EH (cell line): ENCODE measurements around the gene SLC49A3.
"Not testable (repeated sequence)": the region's sequence is repeated elsewhere in the genome, so short reads cannot be mapped to it uniquely, and the experiment has no call there.

Experiments used
- DNase-seq: peaks from one replicate; pipeline ENCODE4 v3.0.0-alpha.2; 2015; ENCODE audit warnings: low read depth

The SLC49A3 gene

DNA sequence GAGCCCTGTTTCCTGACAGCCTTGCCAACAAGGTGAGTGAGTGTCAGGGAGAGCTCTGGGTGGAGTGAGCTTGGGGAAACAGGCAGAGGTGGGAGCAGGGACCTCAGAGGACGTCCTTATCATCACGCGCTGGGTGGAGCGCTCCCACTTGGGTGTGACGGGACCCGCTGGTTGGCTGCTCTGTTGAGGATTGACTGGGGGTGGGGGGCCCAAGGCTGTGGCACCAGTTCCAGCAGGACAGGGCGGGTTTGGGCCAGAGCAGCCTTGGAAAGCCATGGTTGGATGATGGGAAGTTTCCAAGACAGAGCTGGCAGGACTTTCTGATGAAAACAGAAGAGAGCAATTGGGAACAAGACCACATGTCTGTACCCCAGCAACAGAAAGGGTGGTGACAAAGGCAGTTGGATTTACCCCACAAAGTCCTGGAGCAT lies 13.7 kb upstream of the SLC49A3 start:
- no peak for DNase-seq

DNA sequence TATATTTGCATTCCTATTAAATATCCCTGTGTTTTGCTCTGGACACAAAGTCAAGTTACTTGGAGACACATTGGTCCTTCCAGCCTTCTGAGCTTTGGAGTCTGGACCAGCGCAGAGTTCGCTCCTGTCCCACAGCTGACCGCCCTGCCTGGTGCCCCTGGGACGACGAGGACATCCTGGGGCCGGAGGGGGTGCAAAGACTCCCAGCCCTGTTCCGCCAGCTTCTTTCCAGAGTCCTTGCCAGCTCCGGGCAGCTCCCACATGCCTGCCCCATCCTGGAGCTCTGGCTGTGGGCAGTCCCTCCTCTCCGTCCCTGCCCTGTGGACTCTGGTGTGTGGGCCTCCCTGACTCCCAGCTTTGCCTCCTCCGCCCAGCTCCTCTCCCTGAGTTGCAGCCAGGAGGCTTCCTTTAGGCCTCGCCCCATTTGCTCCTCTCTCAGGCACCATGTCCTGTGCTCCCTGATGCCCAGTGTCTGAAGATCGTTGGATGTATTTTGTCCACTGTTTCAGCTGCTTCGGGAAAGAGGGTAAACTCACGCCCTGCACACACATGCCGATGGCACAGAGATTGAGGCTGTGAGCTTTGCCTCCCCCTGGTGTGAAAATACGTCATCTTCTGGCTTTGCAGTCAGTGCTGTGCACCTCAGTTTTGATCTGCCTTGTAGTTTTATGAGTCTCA lies 11.8 kb upstream of the SLC49A3 start:
- no peak for DNase-seq

DNA sequence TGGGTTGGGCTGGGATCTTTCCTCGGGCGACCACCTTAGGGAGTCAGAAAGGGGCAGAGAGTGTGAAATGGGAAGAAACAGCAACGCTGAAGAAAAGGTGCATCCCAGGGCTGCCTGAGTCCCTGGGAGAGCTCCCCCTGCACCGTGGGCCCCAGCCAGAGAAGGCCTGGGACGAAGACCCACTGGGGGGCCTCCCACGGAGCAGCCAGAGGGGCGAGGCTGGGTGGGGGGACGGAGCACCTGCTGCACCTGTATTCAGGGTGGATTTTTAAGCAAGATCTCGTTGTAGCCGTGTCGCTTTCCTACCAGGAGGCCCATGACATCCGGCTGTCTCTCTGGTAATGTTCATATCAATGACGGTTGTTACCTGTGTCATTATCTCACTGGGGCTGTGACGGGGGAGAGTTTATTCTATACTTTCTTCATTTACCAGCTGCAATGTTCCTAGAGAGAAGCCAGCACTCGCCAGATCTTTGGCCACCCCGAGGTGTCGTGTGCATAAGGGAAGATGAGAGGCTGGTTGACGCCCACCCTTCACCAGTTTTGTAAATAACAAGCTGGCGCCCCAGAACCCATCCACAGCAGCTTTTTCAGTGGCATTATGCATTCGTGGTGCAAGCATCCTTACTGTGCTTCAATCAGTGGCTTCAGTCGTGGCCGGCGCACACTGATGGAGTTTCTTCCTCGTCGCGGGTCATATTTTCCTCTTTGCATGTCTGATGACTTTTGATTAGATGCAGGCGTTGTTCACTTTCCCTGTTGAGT lies 11.0 kb upstream of the SLC49A3 start:
- no peak for DNase-seq

DNA sequence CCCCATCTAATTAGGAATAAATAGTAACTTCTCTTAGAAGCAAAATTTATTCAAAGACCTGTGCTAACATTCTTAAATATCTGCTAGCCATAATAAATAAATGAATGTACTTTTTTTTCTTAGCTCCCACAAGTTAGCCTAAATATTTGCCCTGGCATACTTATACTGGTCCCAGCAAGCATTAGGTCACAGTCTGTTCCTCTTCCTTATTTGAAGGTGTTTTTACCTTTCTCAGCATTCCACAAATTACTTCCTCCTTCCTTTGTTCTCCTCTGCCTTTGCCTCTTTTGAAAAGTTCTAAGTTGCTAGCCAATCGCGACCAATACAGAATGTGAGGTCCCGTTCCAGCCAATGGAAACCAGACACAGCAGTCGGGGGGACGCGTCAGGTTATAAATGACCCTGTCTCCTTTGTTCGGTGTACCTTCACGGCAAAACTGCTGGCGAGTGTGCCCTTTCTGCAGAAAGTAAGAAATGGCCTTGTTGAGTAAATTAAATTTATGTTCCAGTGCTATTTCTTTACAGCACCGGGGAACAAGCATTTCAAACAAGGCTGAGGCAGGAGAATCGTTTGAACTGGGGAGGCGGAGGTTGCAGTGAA lies 5.5 kb upstream of the SLC49A3 start:
- DNase-seq, result not testable (repeated sequence)

DNA sequence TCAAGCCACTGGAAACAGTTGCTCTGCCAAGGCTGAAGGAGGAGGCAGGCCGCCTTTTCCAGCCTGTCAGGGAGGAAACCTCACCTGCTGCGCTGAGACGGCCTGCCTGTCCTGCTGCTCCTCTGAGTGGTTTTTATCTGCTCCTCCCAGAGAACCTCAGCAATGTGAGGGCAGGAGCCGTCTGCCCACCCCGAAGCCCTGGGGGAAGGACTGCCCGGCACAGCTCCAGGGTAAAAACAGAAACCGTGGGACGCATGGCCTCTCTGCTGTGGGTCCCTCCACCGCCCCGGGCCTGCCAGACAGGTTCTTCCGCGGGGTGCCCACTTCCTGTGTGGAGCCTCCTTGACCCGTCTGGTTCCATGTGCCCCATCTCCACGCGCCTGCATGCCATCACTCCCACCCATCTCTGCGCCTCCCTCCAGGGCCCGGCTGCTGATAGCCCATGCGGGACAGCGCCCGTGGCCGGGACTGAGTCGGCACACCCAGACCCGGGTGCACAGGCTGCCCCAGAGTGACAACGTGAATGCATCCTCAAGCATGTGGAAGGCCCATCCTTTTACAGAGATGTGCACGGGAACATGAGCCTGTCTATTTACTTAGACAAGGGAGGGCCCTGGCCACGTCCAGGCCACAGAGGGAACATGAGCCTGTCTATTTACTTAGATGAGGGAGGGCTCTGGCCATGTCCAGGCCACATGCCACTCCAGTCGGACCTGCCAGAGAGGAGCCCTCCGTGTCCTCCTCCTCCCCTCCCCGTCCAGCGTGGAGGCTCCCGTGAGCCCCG lies 4.0 kb upstream of the SLC49A3 start:
- DNase-seq, result no peak

DNA sequence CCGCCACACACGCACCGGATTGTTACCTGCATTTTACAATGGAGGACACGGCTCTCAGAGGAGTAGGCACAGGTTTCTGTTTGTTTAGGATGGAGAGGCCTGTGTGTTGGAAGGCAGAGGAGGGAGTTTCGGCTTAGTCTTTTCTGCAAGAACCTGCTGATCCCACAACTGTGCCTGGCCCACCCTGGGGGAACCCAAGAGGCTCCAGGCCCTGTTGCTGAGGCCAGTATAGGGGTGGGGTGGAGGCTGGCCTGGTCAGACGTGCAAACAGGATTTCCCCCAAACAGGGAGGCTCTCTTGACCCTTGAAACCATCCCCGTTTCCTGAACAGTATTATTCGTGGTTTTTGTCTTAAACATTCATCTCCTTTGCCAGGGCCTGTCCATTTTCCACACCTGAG lies 772 bp upstream of the SLC49A3 start:
- DNase-seq, result no peak

DNA sequence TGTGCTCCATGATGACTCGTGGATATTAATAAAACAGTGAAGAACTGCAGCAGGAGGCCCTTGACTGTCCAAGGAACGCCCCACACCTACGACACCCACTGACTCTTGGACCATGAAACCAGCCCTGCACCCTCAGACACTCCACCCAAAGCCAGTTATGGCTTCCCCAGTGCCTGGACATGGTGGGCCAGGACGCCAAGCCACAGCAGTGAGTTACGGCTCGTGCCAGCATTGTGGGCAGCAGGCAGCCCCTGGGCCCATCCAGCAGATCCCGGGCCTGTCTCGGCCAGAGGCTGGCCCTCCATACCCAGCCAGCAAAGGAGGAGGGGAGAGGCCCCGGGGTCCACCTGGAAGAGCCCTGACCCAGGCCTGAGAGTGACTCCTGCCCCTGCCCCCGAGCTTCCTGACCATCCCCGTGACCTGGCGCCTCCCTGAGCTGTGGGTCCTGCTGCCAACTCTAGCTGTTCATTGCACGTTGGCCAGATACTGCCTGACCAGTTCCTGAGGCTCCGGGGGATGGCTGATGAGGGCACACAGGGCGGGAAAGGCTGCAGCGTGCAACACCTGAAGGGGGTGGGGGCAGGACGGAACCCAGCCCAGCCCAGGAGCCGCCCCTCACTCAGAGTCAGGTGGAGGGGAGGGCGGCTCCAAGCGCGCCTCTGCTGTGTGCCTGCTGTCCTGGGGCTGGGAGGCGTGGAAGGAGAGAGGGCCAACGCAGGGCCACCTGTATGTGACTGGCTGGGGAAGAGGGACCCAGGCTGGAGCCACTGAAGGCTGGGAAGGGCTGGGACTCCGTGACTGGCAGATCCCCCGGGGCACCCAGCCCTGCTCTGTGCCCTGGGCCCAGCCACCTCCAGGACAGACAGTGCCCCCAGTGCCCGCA lies 739 bp downstream of the SLC49A3 start:
- DNase-seq, result no peak

DNA sequence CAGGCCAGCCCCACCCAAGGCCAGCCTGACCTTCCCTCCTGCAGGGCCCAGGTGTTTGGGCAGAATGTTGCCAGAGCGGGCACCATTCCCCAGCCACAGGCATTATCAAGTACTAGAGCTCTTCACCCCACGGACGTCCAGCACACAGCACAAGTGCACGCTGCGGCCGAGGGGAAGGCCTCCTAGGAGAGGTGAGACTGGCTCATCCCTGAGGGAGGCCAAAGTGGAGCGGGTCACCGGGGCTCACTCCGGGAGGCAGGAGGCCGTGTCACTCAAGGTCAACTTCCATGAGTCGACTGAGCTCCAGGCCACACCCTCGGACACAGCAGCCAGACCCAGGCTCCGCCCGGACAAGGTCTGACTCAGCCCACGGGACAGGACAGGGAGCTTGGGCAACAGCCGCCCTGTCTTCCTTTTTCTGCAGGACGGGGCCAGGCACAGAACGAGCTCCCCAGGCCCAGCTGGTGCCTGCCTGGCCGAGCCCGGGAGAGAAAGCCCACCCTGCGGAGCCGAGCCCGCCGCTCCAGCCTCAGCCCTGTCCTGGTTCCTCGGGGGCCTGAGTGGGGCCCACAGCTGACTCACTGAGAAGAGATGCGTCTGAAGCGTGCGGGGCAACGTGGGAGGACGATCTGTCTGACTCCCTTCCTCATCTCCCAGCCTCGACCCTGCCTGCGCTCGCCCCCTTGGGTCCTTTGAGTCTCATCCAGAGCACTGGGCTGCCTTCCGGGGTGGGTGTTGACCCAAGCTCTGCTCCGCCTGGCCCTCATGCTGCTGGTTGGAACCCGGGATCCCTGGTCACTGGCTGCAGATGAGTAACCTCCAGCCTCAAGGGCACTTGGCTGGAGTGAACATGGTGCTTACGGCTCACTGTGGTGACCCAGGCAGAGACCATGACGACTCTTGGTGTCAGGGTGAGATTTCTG lies 1.6 kb downstream of the SLC49A3 start:
- DNase-seq, result peak; percentile 87

DNA sequence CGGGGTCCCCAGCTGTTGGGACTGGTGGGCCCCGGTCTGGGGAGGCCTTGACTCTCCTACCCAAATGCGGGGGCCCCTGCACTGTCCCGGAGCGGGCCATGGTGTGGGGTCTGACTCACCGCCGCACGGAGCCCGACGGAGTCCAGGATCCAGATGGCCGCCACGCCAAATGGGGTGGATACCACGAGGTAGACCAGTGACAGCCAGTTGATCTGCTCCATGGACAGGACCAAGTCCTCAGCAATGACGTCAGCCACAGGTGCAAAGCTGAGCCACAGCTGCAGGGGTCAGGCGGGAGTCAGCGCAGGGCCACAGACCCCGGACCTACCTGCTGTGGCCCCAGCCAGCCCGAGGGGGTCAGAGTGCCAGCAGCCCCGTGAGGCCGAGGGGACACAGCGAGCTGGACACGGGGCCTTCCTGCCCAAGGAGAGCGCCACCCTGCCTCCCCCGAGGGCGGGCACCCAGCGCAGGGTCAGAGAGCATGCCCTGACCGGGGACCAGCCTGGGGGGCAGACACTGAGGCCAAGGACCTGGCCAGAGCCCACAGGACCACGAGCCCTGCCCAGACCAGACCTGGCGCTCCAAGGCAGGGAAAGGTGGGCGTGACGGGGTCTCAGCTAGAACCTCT lies 2.4 kb downstream of the SLC49A3 start:
- DNase-seq, result no peak

DNA sequence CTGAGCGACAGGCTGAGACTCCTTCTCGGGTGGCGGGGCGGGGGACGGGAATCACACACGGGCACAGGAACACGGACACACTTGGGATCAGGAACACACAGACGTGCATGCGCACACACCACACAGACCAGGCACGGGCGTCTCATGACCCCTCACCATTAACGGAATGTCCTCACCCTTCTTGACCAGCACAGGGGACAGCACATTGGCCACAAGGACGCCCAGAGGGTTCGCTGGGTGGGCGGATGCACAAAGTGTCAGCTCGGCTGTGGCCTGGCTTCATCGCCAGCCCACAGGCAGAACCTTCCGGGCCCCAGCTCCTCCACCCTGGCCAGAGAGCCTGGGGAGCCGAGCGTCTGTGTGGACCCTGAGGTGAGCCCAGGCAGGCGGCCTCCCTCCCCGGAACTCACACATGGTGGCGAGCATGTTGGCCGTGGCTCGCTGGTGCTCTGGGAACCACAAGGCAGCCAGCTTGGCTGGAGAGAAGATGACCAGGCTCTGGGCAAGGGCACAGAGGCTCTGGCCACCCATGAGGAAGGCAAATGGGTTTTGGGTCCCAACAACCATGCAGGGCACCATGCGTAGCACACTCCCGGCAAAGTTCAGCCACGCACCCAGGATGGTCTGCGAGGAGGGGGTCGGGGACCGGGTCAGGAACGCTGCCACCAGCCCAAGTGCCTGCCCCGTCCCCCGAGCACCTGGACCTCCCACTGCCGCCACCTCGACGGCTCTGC lies 3.1 kb downstream of the SLC49A3 start:
- no peak for DNase-seq

DNA sequence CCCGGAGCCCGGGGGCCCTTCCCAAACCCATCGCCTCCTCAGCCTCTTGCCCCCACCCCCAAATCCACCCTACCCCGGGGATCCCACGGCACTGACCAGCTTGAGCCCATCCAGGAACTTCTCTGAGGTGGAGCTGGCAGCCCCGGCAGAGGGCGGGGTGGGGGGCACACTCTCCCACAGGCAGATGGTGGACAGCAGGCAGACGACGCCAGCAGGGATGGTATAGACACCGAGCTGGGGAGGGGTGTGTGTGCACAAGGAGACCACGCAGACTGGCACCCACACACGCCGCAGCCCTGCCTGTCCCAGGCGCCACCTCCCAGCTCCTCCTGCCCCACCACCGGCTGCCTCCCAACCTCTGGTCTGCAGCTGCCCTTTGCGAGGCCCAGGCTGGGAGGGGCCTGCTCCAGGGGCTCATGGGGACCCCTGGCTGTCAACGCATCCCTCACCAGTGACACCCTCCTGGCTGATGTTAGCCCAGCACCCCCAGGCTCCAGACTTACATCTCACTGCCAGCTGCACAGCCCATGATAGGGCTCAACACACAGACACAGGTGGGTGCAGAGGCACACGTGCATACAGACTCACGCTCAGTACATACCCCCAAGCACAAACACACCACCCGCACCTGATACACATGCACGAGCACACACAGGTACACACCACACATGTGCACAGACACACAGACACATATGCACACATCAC lies 4.2 kb downstream of the SLC49A3 start:
- no peak for DNase-seq

DNA sequence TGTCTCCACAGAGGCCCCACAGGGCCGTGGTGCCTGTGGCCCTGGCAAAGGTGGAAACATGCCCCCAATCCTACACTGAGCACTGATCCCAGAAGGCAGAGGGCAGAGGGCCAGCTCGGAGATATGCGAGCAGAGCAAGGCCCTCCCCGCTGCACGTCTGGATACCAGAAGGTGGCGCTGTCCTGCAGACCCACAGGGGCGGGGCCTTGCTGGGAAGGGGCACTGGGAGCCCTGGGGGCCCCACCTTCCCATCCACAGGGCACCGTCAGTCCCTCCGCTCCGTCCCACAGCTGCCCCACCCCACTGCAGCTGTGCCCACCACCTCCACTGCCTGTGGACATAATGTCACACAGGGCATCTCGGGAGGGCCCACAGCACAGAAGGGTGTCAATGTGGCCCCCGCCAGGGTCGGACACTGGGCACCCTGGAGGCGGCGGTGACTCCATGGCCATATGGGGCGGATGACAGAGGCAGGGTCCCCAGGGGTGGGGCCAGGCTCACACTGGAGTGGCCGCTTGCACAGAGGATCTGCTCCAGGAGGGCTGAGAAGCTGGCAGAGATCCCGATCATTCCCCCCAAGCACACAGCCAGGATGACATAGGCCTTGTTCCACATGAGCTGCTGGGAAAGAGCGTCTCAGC lies 4.8 kb downstream of the SLC49A3 start:
- DNase-seq, result peak; percentile 62

DNA sequence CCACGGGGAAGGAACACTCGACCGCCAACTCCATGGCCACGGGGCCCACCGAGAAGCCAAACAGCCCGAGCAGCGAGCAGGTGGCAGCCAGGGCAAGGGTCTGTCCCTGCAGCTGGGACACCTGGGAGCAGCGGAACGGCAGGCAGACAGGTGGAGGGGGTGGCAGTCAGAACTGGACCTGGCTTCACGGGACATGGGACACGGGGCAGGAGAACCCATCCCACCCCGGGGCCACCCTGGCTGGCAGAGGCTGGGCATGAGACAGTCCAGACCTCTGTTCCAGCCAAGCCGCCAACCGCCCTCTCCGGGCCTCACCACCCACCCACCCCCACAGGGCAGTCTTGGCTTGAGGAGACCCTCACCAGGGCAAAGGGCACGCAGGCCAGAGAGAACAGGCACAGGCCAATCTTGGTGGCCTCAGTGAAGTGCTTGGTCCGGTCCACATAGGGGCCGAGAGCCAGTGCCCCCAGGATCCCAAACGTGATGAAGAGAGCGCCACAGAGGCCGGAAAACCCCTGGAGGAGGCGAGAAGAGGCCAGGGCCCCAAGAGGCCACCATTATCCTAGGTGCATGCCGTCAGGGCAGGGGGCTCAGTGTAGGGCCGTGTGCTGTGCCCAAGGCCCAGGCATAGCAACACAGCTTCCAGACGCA lies 5.6 kb downstream of the SLC49A3 start:
- DNase-seq, result no peak

DNA sequence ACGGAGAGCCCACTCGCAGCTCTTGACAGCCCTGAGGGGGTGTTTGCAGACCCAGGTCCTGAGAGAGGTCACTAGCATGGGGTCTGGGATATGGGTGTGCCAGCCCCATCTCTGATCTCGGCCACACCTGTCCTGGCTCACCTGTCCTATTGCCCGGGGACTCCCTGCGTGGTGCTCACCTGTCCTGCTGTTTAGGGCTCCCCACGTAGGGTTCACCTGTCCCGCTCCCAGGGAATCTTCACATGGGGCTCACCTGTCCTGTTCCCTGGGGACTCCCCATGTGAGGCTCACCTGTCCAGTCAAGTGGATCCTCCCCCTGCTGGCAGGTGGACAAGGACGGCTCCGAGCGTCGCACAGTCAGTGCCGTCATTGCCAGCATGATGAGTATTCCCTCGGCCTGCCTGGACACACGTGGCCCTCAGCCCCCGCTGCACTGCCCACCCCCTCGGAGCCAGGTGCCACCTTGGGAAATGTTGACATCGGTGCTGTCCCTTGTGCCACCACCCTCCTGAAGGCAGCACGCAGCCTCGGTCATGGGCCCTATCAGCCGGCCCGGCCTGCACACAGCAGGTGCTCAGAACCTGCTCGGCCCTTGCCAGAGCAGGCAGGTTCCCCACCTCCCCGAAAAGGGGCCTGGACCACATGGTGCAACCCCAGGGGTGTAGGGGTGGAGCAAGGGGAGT lies 6.3 kb downstream of the SLC49A3 start:
- no peak for DNase-seq

DNA sequence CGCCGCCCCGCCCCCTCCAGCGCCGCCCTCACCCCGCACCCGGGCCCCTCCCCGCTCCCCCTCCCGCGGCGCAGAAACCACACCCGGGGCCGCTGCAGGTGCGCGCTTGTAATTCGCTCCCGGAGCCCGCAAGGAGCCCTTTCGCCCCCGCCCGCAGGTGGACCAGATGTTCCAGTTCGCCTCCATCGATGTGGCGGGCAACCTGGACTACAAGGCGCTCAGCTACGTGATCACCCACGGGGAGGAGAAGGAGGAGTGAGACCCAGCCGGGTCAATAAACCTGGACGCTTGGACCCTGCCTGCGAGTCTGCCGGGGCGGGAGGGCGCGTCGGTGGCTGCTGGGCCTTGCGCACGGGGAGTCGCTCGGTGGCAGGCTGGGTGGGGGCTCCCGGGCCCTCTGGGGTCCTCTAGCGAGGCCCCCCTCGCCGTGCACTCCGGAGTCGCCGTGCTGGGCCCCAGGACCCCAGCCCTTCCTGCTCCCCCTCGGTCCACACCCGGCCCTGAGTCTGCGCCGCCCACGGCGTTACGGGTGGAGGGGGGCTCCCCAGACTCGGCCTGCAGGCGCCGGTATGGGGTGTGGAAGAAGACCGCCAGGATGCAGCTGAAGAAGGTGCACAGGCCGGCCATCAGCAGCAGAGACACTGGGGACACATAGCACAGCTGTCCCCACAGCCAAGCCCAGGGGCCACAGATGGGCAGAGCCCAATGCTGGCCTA lies 7.1 kb downstream of the SLC49A3 start:
- DNase-seq, result no peak

DNA sequence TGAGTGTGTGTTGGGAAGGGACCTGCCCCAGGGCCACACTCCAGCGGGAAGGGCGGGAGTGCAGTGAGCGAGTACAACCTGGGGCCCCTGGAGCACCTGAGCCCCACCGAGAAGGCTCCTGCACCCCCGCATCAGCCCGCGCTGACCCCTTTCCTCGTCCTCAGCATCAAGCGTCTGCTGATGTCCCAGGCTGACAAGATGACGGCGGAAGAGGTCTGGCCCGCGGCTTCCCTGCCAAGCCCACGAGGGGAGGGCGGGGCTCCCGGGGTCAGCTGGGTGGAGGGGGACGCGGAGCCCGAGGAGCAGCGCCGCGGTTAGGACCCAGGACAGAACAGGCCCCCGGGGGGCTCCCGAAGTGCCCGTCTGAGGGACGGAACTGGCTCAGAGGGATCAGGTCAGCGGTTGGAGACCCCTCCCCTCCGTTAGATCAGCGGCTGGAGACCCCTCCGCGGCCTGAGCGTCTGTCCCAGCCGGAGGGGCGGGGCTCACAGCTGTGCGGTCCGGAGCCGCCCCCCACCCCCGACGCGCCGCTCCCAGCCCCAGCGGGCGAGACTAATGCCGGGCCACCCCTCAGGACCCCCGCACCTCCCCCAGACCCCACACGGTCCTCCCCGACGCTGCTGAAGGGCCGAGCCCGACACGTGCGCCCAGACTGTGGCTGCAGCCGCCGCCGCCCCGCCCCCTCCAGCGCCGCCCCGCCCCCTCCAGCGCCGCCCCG lies 7.9 kb downstream of the SLC49A3 start:
- DNase-seq, result peak; percentile 52
